ENCODE data around the gene TMEM168.

DNA sequence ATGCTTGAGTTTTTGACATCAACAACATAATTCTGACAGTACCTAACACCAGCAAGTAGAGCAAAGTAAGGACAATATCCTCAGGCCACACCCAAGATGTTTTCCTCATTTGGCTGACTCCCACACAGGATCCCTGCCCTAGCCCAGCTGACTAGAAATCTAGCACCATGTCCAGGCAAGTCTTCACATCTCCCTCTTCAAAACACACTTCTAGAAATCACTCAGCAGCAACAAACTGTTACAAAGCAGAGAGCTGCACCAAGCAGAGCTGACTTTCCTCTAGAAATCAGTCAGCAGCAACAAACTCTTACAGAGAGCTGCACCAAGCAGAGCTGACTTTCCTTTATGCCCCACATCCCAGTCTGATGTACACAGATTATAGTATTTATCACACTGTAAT, 7.7 kb downstream of the TMEM168 start:
- no peak for TF ChIP-seq ZNF274 (IDR thresholded peaks at IDR 0.05; ENCODE audit: low read depth, low read length)
- TF ChIP-seq SUZ12 (IDR thresholded peaks at IDR 0.05; ENCODE audit: extremely low read depth, insufficient read depth, insufficient read length): no peak
